A673 (cell line): Measurements from ENCODE around the gene RC3H2. TPM values are rescaled to one million over a fixed set of nuclear protein-coding genes. Genes with fewer than 3 reads are reported as not detected.

ENCODE experiments used
- BruUV-seq: library from RNA; stranded (reverse); fragments of 400-500 nt; replicated peaks from 2 replicates; lab custom pipeline; 2021; lab: Mats Ljungman, UMichigan
- CTCF ChIA-PET: fragments of 300-600 bp; sonication (Branson Sonifier 250); formaldehyde crosslinking; loops from one replicate; lab custom pipeline; 2022; ENCODE audit warnings: antibody characterized with exemption; lab: Charles Lee
- POLR2A ChIA-PET: fragments of 300-600 bp; sonication (Branson Sonifier 250); formaldehyde crosslinking; loops from one replicate; lab custom pipeline; 2022; ENCODE audit warnings: antibody characterized with exemption; ENCODE audit not compliant: low non-redundant PET; lab: Charles Lee
- DNase-seq: peaks from one replicate; pipeline ENCODE4 v3.0.0-alpha.2; 2015; ENCODE audit warnings: low spot score
- H3K27ac ChIP-seq: fragments of 200-600 bp; sonication (generic); 2 replicates; pipeline ENCODE4 v1.5.1; 2016; ENCODE audit warnings: mixed run types, low read depth, mild to moderate bottlenecking, mixed read lengths, antibody characterized with exemption, low read length; ENCODE audit not compliant: poor library complexity, severe bottlenecking
- H3K27me3 ChIP-seq: fragments of 200-600 bp; sonication (generic); replicated peaks from 2 replicates; pipeline ENCODE4 v1.6.1; 2017; ENCODE audit warnings: mixed run types, low read depth, mild to moderate bottlenecking, mixed read lengths, antibody characterized with exemption, low read length; ENCODE audit not compliant: insufficient read depth, poor library complexity
- H3K36me3 ChIP-seq: fragments of 200-600 bp; sonication (generic); 2 replicates; pipeline ENCODE4 v1.6.1; 2016; ENCODE audit warnings: mixed run types, mild to moderate bottlenecking, mixed read lengths, antibody characterized with exemption, low read length; ENCODE audit not compliant: insufficient read depth, poor library complexity, severe bottlenecking
- H3K4me1 ChIP-seq: fragments of 200-600 bp; sonication (generic); 2 replicates; pipeline ENCODE4 v1.6.1; 2017; ENCODE audit warnings: mixed run types, mild to moderate bottlenecking, mixed read lengths, antibody characterized with exemption, low read length; ENCODE audit not compliant: insufficient read depth, poor library complexity, severe bottlenecking
- H3K4me3 ChIP-seq: fragments of 200-600 bp; sonication (generic); 2 replicates; pipeline ENCODE4 v1.5.1; 2016; ENCODE audit warnings: low read depth, mixed run types, mild to moderate bottlenecking, mixed read lengths, low read length; ENCODE audit not compliant: poor library complexity, severe bottlenecking
- H3K9me3 ChIP-seq: fragments of 200-600 bp; sonication (generic); 2 replicates; pipeline ENCODE4 v1.6.1; 2016; ENCODE audit warnings: mixed run types, low read depth, mild to moderate bottlenecking, mixed read lengths, antibody characterized with exemption, low read length; ENCODE audit not compliant: poor library complexity, severe bottlenecking
- CTCF ChIP-seq: fragments of 300-800, 200-600 bp; sonication (generic); conservative IDR thresholded peaks from 2 replicates; pipeline ENCODE4 v1.5.1; 2017; ENCODE audit warnings: low read depth, mild to moderate bottlenecking, antibody characterized with exemption, low read length, moderate library complexity, mixed read lengths
- EZH2 ChIP-seq: fragments of 200-600 bp; sonication (generic); IDR thresholded peaks from 2 replicates; pipeline ENCODE4 v1.6.1; 2017; ENCODE audit warnings: borderline replicate concordance, low read depth, mild to moderate bottlenecking, mixed read lengths, antibody characterized with exemption, low read length; ENCODE audit not compliant: poor library complexity, severe bottlenecking
- intact Hi-C: fragments of 100-400 bp; cut with micrococcal nuclease; formaldehyde crosslinking; loops from one replicate; pipeline ENCODE4 v1.10.0; 2022; ENCODE audit not compliant: unreplicated experiment
- total RNA-seq: library from RNA; stranded (reverse); gene quantifications from 2 replicates; pipeline ENCODE4 v1.2.3, GENCODE V29; 2021

Gene RC3H2
- total RNA-seq, 1 experiment from 2014 or later = 71.1 TPM

- H3K4me3 ChIP-seq = no peak overlapping the region
- intact Hi-C loops = no loop called here
- CTCF ChIA-PET = no interaction called here
- H3K27ac ChIP-seq = no peak overlapping the region
- H3K9me3 ChIP-seq = no peaks in the 10 kb centered on the region
- peaks cover 34% of the 10 kb centered on the region for H3K4me1 ChIP-seq
- no peaks in the 10 kb centered on the region for H3K27me3 ChIP-seq
- POLR2A ChIA-PET = no interaction called here
- no peak for DNase-seq
- TF ChIP-seq EZH2 (no peak), CTCF (no peak)
- no peaks in the 10 kb centered on the region for H3K36me3 ChIP-seq
- BruUV-seq = no TSS peak
Measured at GRCh38 chr9:122950263-122950662, 45.1 kb upstream of the RC3H2 start.

- intact Hi-C loops = no loop called here
- BruUV-seq = no TSS peak
- no peaks in the 10 kb centered on the region for H3K36me3 ChIP-seq
- no peak overlapping the region for H3K4me3 ChIP-seq
- no peak for TF ChIP-seq EZH2
- no peak for TF ChIP-seq CTCF
- no peaks in the 10 kb centered on the region for H3K27me3 ChIP-seq
- CTCF ChIA-PET = no interaction called here
- H3K9me3 ChIP-seq = no peaks in the 10 kb centered on the region
- H3K27ac ChIP-seq = no peak overlapping the region
- DNase-seq = no peak
- H3K4me1 ChIP-seq = peaks cover 37% of the 10 kb centered on the region
- POLR2A ChIA-PET = interaction anchor here (0.7 kb wide), 1 partner anchor 852 kb away, joined by 14 read pairs; no protein-coding TSS in a partner anchor
Measured at GRCh38 chr9:122949696-122950095, 44.5 kb upstream of the RC3H2 start.

- H3K4me1 ChIP-seq = peaks cover 40% of the 10 kb centered on the region
- intact Hi-C loops = no loop called here
- H3K27ac ChIP-seq = no peak overlapping the region
- no peaks in the 10 kb centered on the region for H3K27me3 ChIP-seq
- peaks cover 4% of the 10 kb centered on the region for H3K36me3 ChIP-seq
- no peak for DNase-seq
- CTCF ChIA-PET = no interaction called here
- TF ChIP-seq CTCF (no peak), EZH2 (no peak)
- POLR2A ChIA-PET = no interaction called here
- no TSS peak for BruUV-seq
- no peaks in the 10 kb centered on the region for H3K9me3 ChIP-seq
- no peak overlapping the region for H3K4me3 ChIP-seq
Measured at GRCh38 chr9:122948313-122948712, 43.2 kb upstream of the RC3H2 start.
